Tongue (tissue), 2 donors: ENCODE results near the gene SC5D. TPM values are rescaled to one million over a fixed set of nuclear protein-coding genes. Genes with fewer than 3 reads are reported as not detected.

Experiments used
- DNase-seq: peaks from one replicate; pipeline ENCODE4 v3.0.0-alpha.2; 2015
- total RNA-seq: library from RNA; depleted of rRNA; stranded (reverse); fragments of >200 nt; gene quantifications from one replicate; pipeline ENCODE4 v1.2.3, GENCODE V29; 2014

SC5D gene
- total RNA-seq, result 37.4 TPM

GRCh38 chr11:121292495-121293287 lies at the start of gene SC5D:
Gene SC5D (plus strand): TSS chr11:121292771. CDS start chr11:121303376, 10,605 bp downstream.
- peak; percentile 98 for DNase-seq

DNA sequence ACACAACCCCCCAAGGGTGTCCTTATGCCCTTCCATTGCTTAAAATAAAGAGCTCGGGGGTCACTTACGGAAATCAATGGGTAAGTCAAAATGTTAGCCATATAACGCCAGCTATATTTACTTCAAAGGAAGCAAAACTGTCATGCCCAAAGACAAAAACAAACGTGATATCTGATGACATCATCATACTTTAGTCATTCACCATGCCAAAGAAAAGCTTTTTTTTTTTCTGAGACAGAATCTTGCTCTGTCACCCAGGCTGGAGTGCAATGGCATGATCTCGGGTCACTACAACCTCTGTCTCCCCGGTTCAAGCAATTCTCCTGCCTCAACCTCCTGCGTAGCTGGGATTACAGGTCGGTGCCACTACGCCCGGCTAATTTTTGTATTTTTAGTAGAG lies 47.7 kb upstream of the SC5D start:
- no peak for DNase-seq

GRCh38 chr11:121246021-121246768 lies 46.4 kb upstream of the SC5D start:
- no peak for DNase-seq

GRCh38 chr11:121246769-121247035 lies 45.9 kb upstream of the SC5D start:
- no peak for DNase-seq

GRCh38 chr11:121248496-121248895 lies 44.1 kb upstream of the SC5D start:
- DNase-seq, result no peak

GRCh38 chr11:121249039-121249663 lies 43.4 kb upstream of the SC5D start:
- peak; percentile 48 for DNase-seq

GRCh38 chr11:121250843-121251242 lies 41.7 kb upstream of the SC5D start:
- no peak for DNase-seq

GRCh38 chr11:121253951-121254350 lies 38.6 kb upstream of the SC5D start:
- no peak for DNase-seq

DNA sequence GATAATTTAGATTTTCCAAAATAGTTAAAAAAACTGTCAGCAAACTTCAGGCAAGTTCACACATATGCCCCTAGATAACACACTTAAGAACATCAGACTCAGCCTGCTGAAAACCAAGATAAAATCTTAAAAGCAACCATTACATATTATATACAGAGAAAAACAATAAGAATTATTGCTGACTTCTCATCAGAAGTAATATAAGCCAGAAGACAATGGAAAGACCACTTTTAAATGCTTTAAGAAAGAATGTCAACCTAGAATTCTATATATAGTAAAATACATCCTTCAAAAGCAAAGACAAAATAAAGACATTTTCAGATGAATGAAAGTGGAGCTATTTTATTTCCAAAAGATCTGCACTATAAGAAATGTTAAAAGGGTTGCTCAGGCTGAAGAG lies 37.8 kb upstream of the SC5D start:
- DNase-seq, result no peak

DNA sequence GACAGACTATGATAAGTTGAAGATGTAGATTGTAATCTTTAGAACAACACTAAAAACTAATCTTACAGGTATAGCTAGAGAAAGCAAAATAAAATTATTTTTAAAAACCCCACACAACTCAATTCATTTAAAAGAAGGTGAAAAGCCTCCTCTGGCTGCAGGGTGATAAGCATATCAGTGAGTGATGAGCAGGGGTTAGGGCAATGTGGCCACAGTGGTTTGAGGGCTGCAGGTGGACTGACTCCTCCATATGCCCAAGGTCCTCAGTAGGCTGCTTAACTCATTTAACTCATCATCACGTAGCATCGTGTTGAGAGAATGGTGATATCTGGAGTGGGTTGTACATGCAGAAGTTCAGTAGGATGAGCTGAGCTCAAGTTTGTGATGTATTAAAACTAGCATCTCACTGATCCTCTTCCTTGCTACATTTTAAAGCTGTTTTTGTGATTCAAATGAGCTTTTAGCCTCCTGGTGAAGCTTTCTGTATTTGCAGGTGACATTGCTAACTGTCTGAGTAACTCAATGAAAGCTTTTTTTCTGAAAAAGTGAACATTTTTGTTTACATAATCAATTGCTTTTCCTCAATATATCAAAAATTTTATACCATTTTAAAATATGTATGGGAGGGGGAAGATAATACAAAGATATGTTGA lies 37.0 kb upstream of the SC5D start:
- no peak for DNase-seq

DNA sequence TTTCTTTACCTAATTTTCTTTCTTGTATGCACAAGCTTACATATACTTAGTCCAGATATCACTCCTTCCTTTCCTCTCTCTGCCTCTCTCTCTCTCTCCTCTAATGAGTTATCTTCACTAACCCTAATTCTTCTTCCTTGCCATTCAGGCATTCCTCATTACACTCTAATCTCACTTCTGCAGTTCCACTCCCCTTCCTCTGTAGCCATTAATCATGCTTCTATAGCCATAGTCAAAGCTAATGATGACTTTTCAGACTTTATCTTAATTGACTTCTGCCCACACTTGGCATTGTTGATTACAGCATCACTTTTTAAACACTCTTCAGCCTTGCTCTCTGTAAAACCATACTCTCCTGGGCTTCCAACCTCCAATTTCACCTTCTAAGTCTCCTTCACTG lies 35.3 kb upstream of the SC5D start:
- DNase-seq, result no peak

- no peak for DNase-seq
These were observed 34.6 kb upstream of the SC5D start for GRCh38 chr11:121257976-121258375.

DNA sequence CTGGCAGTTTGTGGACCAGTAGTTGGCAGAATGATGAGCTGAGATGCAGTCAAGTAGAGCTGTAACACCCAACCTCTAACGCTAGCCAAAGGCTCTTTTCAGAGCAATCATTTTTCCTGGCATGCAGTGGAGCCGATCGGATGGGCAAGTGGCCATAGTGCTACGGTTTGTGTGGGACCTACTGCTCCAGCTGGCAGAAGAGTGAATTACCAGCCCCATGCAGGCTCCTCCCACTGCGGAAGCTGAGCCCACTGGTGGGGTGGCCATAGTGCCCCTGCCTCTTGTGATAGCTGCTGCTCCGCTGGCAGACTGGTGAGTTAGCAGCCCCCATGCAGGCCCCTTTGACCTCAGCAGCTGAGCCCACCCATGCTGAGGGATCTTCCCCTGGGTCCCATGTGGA lies 27.0 kb upstream of the SC5D start:
- DNase-seq, result no peak

- DNase-seq, result no peak
These were observed 24.0 kb upstream of the SC5D start for GRCh38 chr11:121268581-121268980.

GRCh38 chr11:121270001-121270678 lies 22.4 kb upstream of the SC5D start:
- no peak for DNase-seq

- DNase-seq, result no peak
These were observed 18.1 kb upstream of the SC5D start for GRCh38 chr11:121274332-121274991.

DNA sequence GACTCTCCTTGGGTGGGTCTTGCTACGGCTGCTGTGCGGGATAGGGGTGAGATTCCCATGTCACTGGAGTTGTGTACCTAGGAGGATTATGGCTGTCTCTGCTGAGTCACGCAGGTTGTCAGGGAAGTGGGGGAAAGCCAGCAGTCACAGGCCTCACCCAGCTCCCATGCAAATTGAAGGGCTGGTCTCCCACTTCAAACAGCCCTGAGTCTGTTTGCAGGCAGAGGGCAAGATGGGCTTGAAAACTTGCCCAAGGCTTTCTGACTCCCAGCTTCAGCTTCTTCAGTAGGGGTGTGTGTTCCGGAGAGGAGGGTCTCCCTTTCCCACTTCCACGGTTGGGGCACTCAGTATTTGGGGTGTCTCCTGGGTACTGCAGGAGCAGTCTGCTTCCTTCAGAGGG lies 10.9 kb upstream of the SC5D start:
- no peak for DNase-seq

DNA sequence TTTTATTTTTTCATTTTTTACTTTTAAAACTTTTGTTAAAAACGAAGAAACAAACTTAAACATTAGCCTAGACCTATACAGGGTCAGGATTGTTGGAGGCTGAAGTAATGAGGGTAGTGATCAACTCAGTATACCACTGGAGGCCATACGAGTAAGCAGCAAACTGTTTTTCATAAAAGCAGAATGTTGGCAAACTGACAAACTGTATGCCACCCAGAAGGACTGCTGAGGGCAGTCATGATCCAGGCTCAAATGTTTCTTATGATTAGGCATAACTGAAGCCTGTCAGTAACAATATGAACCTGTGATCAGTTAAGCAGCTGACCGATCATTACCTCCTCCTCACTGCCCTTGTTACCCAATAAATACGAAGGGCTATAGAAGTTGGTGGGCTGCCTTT lies 10.2 kb upstream of the SC5D start:
- DNase-seq, result no peak

- DNase-seq, result no peak
These were observed 9.6 kb upstream of the SC5D start for GRCh38 chr11:121282886-121283502.

DNA sequence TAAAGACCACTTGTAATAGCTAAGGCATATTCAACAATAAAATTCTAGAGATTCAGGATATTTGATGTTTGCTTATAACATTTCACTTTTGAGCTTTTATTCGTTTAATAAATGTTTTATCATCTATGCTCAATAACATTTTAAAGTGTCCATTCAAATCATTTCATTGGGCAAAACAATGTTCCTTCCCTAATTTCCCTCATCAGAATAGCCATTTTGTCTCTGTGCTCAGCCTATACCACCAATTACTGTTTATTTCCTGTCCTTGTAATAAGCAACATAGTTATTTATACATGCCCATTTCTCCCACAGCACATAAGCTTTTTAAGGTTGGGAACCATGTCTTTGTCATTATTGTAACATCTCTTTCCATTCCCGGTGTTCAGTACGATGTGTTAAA lies 1.3 kb upstream of the SC5D start:
- no peak for DNase-seq

DNA sequence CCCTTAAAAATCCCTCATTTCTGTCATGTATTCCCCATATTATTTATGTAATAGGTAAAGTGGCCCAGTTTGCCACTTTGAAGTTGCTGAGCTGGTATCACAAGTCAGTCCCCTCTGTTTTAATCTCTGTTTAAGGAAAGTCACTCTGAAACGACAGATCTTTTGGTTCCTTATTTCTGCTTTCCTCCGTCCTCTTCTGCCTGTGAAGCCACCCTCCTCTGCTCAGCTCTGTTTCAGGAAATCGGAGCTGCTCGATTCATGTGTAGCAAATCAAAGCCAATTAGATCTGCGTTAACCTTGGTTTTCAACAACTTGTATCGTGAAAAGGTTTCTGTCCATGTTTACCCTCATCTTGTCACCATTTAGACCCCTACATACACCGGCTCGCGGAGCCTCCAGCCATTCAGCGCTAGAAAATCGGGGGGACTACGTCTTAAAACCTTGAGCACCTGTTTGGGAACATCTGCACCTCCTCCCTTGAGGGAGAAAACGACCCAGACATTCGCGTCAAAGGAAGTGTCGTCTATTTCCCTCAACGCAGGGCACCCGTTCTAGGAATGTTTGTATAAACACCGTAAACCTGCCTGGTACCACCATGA lies 576 bp upstream of the SC5D start:
- DNase-seq, result no peak
